RWPE2 (cell line): Measurements from ENCODE around the gene DNAJB2.

Experiments used
- ATAC-seq: fragments of 200-7000 bp; cut with Tn5 transposase; 3 replicates; pipeline ENCODE4 v1.9.1; 2021; ENCODE audit warnings: low read depth
- DNase-seq: peaks from one replicate; pipeline ENCODE4 v3.0.0-alpha.2; 2020; ENCODE audit warnings: low spot score
- H3K27ac ChIP-seq: fragments of 450-650 bp; 2 replicates; pipeline ENCODE4 v1.5.1; 2017; ENCODE audit warnings: mild to moderate bottlenecking; ENCODE audit not compliant: poor library complexity, severe bottlenecking
- H3K27me3 ChIP-seq: fragments of 250-450 bp; sonication (Bioruptor Pico); 2 replicates; pipeline ENCODE4 v1.5.1; 2021; ENCODE audit warnings: mild to moderate bottlenecking, moderate library complexity; ENCODE audit not compliant: insufficient read depth, poor library complexity, severe bottlenecking
- H3K36me3 ChIP-seq: fragments of 250-450 bp; sonication (Bioruptor Pico); 2 replicates; pipeline ENCODE4 v1.5.1; 2020; ENCODE audit warnings: low read depth, mild to moderate bottlenecking, moderate library complexity
- H3K4me1 ChIP-seq: fragments of 250-450 bp; sonication (Bioruptor Pico); 2 replicates; pipeline ENCODE4 v1.5.1; 2021; ENCODE audit warnings: mild to moderate bottlenecking, moderate library complexity; ENCODE audit not compliant: insufficient read depth, poor library complexity, severe bottlenecking
- H3K4me3 ChIP-seq: fragments of 250-450 bp; sonication (Bioruptor Pico); 2 replicates; pipeline ENCODE4 v1.5.1; 2021; ENCODE audit warnings: mild to moderate bottlenecking, moderate library complexity; ENCODE audit not compliant: severe bottlenecking
- H3K9me3 ChIP-seq: fragments of 250-450 bp; sonication (Bioruptor Pico); 2 replicates; pipeline ENCODE4 v1.5.1; 2021; ENCODE audit warnings: mild to moderate bottlenecking, moderate library complexity; ENCODE audit not compliant: severe bottlenecking
- TF ChIP-seq, protein P1 (sequence below): fragments of 450-650 bp; IDR thresholded peaks from one replicate; pipeline ENCODE4 v1.5.1; 2017; ENCODE audit warnings: mild to moderate bottlenecking, moderate library complexity; ENCODE audit not compliant: poor library complexity, severe bottlenecking

DNAJB2 gene

DNA sequence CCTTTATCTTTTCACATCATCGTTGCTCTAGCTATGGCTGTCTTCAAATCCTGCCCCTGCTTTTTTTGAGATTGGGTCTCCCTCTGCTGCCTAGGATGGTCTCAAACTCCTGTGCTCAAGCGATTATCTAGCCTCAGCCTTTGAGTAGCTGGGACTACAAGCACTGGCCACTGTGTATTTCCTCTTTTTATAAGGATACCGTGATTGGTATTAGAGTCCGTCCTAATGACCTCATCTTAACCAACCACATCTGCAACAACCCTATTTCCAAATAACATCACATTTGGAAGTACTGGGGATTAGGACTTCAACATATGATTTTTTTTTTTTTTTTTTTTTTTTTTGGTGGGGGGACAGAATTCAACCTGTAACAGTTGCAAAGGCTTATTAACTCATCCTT is 44.3 kb downstream of the DNAJB2 start:
- Histone ChIP-seq H3K4me1 (no peaks in the 10 kb centered on the region), H3K27me3 (peaks cover 3% of the 10 kb centered on the region), H3K9me3 (no peaks in the 10 kb centered on the region), H3K4me3 (no peak overlapping the region), H3K27ac (no peak overlapping the region), H3K36me3 (no peaks in the 10 kb centered on the region)
- ATAC-seq (no peak), DNase-seq (no peak)
- TF ChIP-seq, protein P1, sequence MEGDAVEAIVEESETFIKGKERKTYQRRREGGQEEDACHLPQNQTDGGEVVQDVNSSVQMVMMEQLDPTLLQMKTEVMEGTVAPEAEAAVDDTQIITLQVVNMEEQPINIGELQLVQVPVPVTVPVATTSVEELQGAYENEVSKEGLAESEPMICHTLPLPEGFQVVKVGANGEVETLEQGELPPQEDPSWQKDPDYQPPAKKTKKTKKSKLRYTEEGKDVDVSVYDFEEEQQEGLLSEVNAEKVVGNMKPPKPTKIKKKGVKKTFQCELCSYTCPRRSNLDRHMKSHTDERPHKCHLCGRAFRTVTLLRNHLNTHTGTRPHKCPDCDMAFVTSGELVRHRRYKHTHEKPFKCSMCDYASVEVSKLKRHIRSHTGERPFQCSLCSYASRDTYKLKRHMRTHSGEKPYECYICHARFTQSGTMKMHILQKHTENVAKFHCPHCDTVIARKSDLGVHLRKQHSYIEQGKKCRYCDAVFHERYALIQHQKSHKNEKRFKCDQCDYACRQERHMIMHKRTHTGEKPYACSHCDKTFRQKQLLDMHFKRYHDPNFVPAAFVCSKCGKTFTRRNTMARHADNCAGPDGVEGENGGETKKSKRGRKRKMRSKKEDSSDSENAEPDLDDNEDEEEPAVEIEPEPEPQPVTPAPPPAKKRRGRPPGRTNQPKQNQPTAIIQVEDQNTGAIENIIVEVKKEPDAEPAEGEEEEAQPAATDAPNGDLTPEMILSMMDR, result no peak

DNA sequence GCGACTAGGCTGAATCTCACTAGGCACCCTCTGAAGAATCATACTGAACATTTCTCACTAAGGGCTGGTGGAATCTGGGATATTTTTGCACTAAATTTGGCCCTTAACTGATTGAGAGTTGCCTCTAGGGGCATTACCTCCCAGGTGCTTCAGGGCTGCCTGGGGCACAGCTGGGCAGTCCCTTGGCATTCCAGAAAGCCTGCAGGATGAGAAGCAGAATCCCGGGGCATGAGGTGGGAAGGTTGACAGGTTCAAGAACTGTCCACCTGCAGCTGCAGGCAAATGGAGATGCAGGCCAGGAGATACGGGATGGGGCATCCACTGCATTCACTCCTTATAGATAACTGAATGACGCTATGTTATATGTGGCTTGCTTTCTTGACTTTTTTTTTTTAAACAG is 46.0 kb downstream of the DNAJB2 start:
- TF ChIP-seq, protein P1, result no peak
- H3K4me1 ChIP-seq, result no peaks in the 10 kb centered on the region
- no peaks in the 10 kb centered on the region for H3K9me3 ChIP-seq
- H3K27me3 ChIP-seq, result peaks cover 6% of the 10 kb centered on the region
- DNase-seq (no peak), ATAC-seq (no peak)
- no peak overlapping the region for H3K27ac ChIP-seq
- no peaks in the 10 kb centered on the region for H3K36me3 ChIP-seq
- no peak overlapping the region for H3K4me3 ChIP-seq

DNA sequence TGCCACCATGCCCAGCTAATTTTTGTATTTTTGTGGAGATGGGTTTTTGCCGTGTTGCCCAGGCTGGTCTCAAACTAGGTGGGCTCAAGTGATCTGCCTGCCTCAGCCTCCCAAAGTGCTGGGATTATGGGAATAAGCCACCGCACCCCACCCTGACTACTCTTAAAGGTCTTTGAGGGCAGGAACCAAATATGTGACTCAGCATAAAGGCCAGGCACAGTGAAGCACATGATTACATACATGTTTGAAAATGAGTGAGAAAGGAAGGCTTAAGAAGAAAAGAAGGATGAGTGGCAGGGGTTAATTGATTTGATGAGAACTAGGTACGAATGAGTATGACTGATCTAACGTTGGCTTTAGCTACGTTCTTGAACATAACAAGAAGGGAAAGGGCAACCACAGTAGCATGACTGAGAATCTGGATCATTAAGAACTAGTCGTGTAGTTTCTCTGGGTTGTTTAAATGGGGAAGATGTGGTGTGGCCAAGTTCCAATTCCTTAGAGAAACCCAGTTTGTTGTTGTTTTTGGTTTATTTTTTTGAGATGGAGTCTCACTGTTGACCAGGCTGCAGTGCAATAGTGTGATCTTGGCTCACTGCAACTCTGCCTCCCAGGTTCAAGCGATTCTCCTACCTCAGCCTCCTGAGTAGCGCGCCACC is 46.6 kb downstream of the DNAJB2 start:
- DNase-seq (no peak), ATAC-seq (no peak)
- Histone ChIP-seq H3K4me3 (no peak overlapping the region), H3K4me1 (no peaks in the 10 kb centered on the region), H3K27me3 (peaks cover 10% of the 10 kb centered on the region), H3K9me3 (no peaks in the 10 kb centered on the region), H3K36me3 (no peaks in the 10 kb centered on the region), H3K27ac (no peak overlapping the region)
- TF ChIP-seq, protein P1, result no peak

DNA sequence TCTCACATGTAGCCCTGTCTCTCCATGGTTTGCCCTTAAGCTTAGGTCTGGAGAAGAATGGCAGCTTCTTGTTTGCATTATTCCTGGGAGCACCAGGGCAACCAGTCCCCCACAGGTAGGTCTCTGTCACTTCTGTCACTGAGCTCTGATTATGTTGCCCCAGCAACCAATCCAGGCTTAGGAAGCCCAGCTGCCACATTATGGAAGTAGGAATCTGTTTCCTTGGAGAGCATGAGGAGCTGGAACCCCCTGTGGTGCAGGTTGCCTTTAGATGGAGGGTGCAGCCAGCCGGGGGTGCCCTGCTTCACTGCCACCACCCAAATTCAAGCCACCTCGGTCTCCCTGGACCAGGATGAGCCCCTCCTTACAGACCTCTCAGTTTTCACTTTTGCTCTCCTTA is 48.6 kb downstream of the DNAJB2 start:
- H3K36me3 ChIP-seq, result no peaks in the 10 kb centered on the region
- H3K4me3 ChIP-seq, result no peak overlapping the region
- ATAC-seq (no peak), DNase-seq (no peak)
- no peaks in the 10 kb centered on the region for H3K9me3 ChIP-seq
- H3K4me1 ChIP-seq, result no peaks in the 10 kb centered on the region
- TF ChIP-seq, protein P1, result no peak
- H3K27me3 ChIP-seq, result peaks cover 28% of the 10 kb centered on the region
- no peak overlapping the region for H3K27ac ChIP-seq

DNA sequence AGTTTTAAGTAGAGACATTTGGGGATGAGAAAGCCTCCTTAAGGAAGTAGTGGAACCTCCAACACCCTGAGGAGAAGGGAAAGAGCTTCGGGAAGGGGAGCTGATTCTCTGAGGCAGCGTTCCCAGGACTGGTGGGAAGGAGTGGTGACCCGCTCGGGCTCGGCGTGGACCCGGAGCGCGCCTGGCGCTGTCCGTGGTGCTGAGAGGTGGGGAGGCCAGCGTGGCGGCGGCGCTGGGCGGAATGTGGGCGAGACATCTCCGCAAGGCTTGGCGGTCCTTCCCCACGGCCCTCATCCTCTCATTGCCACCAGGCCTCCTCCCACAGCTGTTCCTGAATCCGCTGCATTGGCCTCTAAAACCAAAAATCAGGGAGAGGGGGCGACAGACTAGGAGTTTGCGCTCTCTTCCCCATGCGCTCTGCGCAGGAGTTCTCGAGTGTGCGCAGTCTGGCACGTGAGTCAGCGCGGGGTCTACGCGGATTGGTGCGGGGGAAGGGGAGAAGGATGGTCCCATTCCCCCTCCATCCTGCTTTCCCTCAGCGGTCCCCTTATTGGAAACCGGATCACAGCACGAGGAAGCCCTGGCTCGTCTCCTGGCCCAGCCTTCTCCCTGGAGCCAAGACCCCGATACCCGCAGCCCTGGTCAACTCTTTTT is 52.5 kb downstream of the DNAJB2 start:
- Histone ChIP-seq H3K4me1 (no peaks in the 10 kb centered on the region), H3K27ac (no peak overlapping the region), H3K9me3 (no peaks in the 10 kb centered on the region), H3K4me3 (no peak overlapping the region), H3K36me3 (no peaks in the 10 kb centered on the region), H3K27me3 (peaks cover 41% of the 10 kb centered on the region)
- no peak for DNase-seq
- TF ChIP-seq, protein P1, result no peak
- peak; percentile 66; the same call in 2 of the 3 replicates for ATAC-seq
